ENCODE measurements around the gene HNF1A. TPM values are rescaled to one million over a fixed set of nuclear protein-coding genes. Genes with fewer than 3 reads are reported as not detected.

The HNF1A gene
- total and polyA plus RNA-seq, 2 of the 13 experiments (the other 11 are each of a cell fraction or from before 2014, with no cell fraction given): 13.4 to 34.7 TPM

GRCh38 chr12:120944645-120945217, 33.6 kb upstream of the HNF1A start (continued):
- TF ChIP-seq ZNF282 (IDR thresholded peaks at IDR 0.05; ENCODE audit: partially characterized antibody) (no peak), CTCF (CRISPR knock-in tag; IDR thresholded peaks at IDR 0.05) (peak; percentile 68), FOXP4 (CRISPR knock-in tag; IDR thresholded peaks at IDR 0.05) (no peak), NBN (conservative IDR thresholded peaks at IDR 0.05) (no peak), ZNF879 (CRISPR knock-in tag; IDR thresholded peaks at IDR 0.05) (no peak), CEBPB (IDR thresholded peaks at IDR 0.05; ENCODE audit: borderline replicate concordance, low read depth, low read length) (peak; percentile 55; the same call in 1 of the 2 replicates), PBX3 (CRISPR knock-in tag; IDR thresholded peaks at IDR 0.05; ENCODE audit: borderline replicate concordance) (no peak), ZNF652 (CRISPR knock-in tag; IDR thresholded peaks at IDR 0.05; ENCODE audit: borderline replicate concordance, low read depth) (no peak), ZNF281 (CRISPR knock-in tag; IDR thresholded peaks at IDR 0.05; ENCODE audit: borderline replicate concordance) (no peak), RNF219 (CRISPR knock-in tag; IDR thresholded peaks at IDR 0.05) (no peak), KDM1A (CRISPR knock-in tag; IDR thresholded peaks at IDR 0.05) (no peak), ATF4 (CRISPR knock-in tag; IDR thresholded peaks at IDR 0.05) (peak in 1 of 2 experiments; percentile 80; a peak in 2 of 4 replicates), ZNF441 (CRISPR knock-in tag; IDR thresholded peaks at IDR 0.05; ENCODE audit: borderline replicate concordance) (peak; percentile 79), THYN1 (CRISPR knock-in tag; IDR thresholded peaks at IDR 0.05; ENCODE audit: borderline replicate concordance, low read depth) (no peak), ZSCAN9 (CRISPR knock-in tag; IDR thresholded peaks at IDR 0.05; ENCODE audit: borderline replicate concordance) (no peak)

All from HepG2 (cell line).